ENCODE data around the gene GPRIN1. TPM values are rescaled to one million over a fixed set of nuclear protein-coding genes. Genes with fewer than 3 reads are reported as not detected.
"Not testable (repeated sequence)": the region's sequence is repeated elsewhere in the genome, so short reads cannot be mapped to it uniquely, and the experiment has no call there.

GPRIN1 gene
- total RNA-seq, 1 donor from 2014 or later = not detected

- no peak for DNase-seq (ENCODE audit: low spot score in 2 of 2)
- Histone ChIP-seq H3K27me3 (peaks cover 12% of the 10 kb centered on the region), H3K4me3 (no peak overlapping the region), H3K4me1 (peaks cover 0 to 4% of the 10 kb centered on the region in 2 donors), H3K9me3 (no peaks in the 10 kb centered on the region), H3K36me3 (no peaks in the 10 kb centered on the region), H3K27ac (no peak overlapping the region)
- no peak for TF ChIP-seq CTCF (IDR thresholded peaks at IDR 0.05)
- intact Hi-C loops (cut with DNase I) = no loop called here
These were observed 3.1 kb downstream of the GPRIN1 start for GRCh38 chr5:176606875-176607274.

- DNase-seq (ENCODE audit: low spot score in 2 of 2) = no peak
- no peaks in the 10 kb centered on the region for H3K9me3 ChIP-seq
- H3K27me3 ChIP-seq = peaks cover 12% of the 10 kb centered on the region
- H3K27ac ChIP-seq = no peak overlapping the region
- H3K4me1 ChIP-seq = peaks cover 0 to 4% of the 10 kb centered on the region in 2 donors
- intact Hi-C loops (cut with DNase I) = no loop called here
- H3K4me3 ChIP-seq = no peak overlapping the region
- H3K36me3 ChIP-seq = no peaks in the 10 kb centered on the region
- no peak for TF ChIP-seq CTCF (IDR thresholded peaks at IDR 0.05)
These were observed 3.9 kb downstream of the GPRIN1 start for GRCh38 chr5:176606032-176606431.

DNA sequence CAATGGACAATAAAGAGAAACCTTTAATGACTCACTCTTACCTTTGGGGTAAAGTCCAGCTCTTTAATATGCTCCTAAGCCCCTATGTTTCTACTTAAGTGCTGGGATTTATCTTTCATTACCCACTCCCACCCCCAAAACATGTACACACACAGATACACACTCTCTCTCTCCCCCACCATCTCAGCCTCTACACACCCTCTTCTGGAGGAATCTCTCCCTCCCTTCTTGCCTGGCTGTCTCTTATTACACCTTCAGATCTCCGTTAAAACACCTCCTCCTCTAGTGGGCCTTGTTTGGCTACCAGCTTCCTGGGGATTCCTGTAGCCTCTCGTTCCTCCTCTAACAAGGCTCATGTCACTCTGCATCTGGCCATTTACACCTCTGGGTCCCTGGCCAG lies 6.9 kb downstream of the GPRIN1 start:
- H3K4me1 ChIP-seq = no peaks in the 10 kb centered on the region
- H3K27me3 ChIP-seq = no peaks in the 10 kb centered on the region
- no peak for DNase-seq (ENCODE audit: low spot score in 2 of 2)
- H3K9me3 ChIP-seq = no peaks in the 10 kb centered on the region
- H3K4me3 ChIP-seq = no peak overlapping the region
- H3K36me3 ChIP-seq = no peaks in the 10 kb centered on the region
- intact Hi-C loops (cut with DNase I) = no loop called here
- TF ChIP-seq CTCF (IDR thresholded peaks at IDR 0.05) = no peak
- no peak overlapping the region for H3K27ac ChIP-seq

GRCh38 chr5:176601901-176602482 lies 8.0 kb downstream of the GPRIN1 start:
- Histone ChIP-seq H3K4me3 (no peak overlapping the region), H3K9me3 (no peaks in the 10 kb centered on the region), H3K27me3 (no peaks in the 10 kb centered on the region), H3K4me1 (no peaks in the 10 kb centered on the region), H3K36me3 (no peaks in the 10 kb centered on the region), H3K27ac (no peak overlapping the region)
- no peak for DNase-seq (ENCODE audit: low spot score in 2 of 2)
- TF ChIP-seq CTCF (IDR thresholded peaks at IDR 0.05) = no peak
- intact Hi-C loops (cut with DNase I) = no loop called here

DNA sequence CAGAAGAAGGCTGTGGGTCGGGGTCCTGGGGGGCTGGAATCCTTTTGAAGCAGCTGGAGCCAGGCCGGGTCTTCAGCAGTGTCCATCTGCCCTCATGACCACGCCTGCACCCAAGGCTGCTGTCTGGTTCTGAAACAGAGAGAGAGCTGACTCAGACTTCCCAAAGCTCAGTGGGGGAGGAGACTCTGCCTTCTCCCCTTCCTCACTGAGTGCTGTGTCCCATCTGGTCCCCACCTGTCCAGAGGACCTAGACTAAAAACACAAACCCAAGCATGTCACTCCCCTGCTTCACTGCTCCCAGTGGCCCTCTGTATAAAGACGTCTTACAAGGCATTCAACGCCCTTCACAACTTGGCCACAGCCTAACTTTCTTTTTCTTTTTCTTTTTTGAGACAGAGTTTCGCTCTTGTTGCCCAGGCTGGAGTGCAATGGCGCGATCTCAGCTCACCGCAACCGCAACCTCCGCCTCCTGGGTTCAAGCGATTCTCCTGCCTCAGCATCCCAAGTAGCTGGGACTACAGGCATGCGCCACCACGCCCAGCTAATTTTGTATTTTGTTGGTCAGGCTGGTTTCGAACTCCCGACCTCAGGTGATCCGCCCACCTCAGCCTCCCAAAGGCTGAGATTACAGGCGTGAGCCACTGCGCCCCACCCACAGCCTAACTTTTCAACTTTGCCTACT lies 10.1 kb downstream of the GPRIN1 start:
- H3K4me1 ChIP-seq; H3K27ac ChIP-seq; H3K4me3 ChIP-seq; H3K9me3 ChIP-seq; intact Hi-C loops (cut with DNase I); DNase-seq (ENCODE audit: low spot score in 2 of 2); H3K27me3 ChIP-seq; H3K36me3 ChIP-seq: not testable (repeated sequence)
